Measurements from ENCODE around the gene ENPP5.

The ENPP5 gene

DNA sequence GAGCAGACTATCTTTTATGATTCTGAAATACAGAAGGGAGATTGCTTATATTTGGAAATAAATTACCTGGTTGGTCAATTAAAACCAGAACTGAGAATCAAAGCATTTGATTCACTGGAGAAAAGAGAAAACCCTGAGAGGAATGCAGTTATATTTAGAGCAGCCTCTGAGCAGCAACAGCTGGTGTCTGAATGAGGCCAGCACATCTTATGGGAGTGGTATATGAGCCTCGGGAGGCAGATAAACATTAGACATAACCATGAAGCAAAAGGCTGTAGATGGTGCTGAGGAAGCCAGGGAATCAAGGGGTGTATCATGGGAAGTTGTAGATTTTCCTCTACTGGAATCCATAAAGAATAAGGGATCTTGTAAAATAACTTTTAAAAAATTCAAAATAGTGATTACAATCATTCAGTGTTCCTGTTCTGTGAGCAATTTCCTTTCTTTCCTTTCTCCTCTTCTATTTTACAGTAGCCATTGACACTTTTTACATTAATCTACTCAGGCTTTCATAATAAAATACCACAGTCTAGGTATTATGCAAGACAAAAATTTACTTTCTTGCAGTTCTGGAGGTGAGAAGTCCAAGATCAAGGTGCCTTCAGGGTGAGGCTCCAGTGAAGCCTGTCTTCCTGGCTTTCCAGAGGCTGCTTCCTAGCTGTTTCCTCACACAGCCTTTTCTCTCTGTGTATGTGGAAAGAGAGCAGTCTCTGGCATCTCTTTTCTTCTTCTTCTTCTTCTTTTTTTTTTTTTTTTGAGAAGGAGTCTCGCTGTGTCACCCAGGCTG lies 32.8 kb upstream of the ENPP5 start:
- TF ChIP-seq, protein P1, sequence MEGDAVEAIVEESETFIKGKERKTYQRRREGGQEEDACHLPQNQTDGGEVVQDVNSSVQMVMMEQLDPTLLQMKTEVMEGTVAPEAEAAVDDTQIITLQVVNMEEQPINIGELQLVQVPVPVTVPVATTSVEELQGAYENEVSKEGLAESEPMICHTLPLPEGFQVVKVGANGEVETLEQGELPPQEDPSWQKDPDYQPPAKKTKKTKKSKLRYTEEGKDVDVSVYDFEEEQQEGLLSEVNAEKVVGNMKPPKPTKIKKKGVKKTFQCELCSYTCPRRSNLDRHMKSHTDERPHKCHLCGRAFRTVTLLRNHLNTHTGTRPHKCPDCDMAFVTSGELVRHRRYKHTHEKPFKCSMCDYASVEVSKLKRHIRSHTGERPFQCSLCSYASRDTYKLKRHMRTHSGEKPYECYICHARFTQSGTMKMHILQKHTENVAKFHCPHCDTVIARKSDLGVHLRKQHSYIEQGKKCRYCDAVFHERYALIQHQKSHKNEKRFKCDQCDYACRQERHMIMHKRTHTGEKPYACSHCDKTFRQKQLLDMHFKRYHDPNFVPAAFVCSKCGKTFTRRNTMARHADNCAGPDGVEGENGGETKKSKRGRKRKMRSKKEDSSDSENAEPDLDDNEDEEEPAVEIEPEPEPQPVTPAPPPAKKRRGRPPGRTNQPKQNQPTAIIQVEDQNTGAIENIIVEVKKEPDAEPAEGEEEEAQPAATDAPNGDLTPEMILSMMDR (IDR thresholded peaks at IDR 0.05; ENCODE audit: low read depth, low read length): no peak
- DNase-seq (ENCODE audit: low read depth, low spot score): no peak
- in situ Hi-C loops (cut with HindIII; ENCODE audit: low sequenced_read_pairs): no loop called here
- H3K4me3 ChIP-seq (ENCODE audit: low read depth, low read length): no peak overlapping the region

DNA sequence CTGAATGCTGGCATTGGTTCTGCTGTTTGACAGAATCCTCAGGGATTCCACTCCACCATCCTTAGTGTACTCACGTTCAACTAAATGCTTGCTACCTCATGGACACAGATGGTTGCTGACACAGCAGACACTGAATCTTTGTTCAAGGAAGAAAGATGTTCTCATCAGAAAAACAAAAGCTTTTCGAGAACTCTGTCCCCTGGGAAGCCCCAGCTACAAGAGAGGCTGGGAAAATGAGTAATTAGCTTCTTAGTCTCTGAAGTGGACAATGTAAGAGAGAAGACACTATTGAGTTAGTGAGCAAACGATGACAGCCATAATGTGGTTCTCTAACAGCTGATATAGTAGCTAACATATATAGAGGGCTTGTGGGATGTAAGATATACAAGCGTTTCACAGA lies 30.9 kb upstream of the ENPP5 start:
- DNase-seq (ENCODE audit: low read depth, low spot score): no peak
- TF ChIP-seq, protein P1 (IDR thresholded peaks at IDR 0.05; ENCODE audit: low read depth, low read length): no peak
- in situ Hi-C loops (cut with HindIII; ENCODE audit: low sequenced_read_pairs): no loop called here
- H3K4me3 ChIP-seq (ENCODE audit: low read depth, low read length): no peak overlapping the region

DNA sequence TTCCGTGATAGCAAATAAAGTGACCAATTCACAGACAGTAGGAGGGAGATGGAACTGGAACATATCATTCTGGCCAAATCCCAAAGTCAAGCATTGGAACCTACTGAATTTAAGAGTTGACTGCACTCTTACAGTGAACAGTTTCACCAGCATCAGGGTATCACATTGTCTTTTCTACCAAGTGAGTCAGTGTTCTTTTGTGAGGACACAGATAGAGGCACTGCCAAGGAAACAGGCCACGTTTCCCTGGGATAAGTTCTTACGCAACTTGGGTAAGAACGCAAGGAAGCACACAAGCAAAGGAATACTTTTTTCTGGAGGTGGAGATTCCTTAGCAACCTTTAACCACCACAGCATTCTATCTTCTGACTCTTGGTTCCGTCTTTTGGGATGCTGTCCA lies 28.6 kb upstream of the ENPP5 start:
- TF ChIP-seq, protein P1 (IDR thresholded peaks at IDR 0.05; ENCODE audit: low read depth, low read length): no peak
- H3K4me3 ChIP-seq (ENCODE audit: low read depth, low read length): no peak overlapping the region
- DNase-seq (ENCODE audit: low read depth, low spot score): peak; percentile 19
- in situ Hi-C loops (cut with HindIII; ENCODE audit: low sequenced_read_pairs): no loop called here

DNA sequence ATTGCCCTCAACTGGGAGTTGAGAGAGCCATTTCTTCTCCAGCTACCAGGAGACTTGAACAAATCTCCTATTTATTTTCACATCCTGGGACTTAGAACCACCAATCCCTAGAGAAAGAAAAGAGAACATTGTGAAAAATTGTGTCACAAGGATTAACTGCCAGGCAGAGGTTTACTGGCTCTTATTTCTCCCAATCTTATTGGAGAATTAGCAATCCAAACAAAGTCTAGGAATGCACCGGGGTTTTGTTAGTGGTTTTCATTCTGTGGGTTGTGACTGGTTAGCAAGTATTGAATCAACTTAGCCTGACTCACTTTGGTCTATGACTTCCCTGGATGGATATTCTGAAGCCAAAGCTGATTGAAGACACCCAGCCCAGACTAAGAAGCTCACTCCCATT lies 21.2 kb upstream of the ENPP5 start:
- TF ChIP-seq, protein P1 (IDR thresholded peaks at IDR 0.05; ENCODE audit: low read depth, low read length): no peak
- H3K4me3 ChIP-seq (ENCODE audit: low read depth, low read length): no peak overlapping the region
- peak; percentile 89 for DNase-seq (ENCODE audit: low read depth, low spot score)
- in situ Hi-C loops (cut with HindIII; ENCODE audit: low sequenced_read_pairs): no loop called here

DNA sequence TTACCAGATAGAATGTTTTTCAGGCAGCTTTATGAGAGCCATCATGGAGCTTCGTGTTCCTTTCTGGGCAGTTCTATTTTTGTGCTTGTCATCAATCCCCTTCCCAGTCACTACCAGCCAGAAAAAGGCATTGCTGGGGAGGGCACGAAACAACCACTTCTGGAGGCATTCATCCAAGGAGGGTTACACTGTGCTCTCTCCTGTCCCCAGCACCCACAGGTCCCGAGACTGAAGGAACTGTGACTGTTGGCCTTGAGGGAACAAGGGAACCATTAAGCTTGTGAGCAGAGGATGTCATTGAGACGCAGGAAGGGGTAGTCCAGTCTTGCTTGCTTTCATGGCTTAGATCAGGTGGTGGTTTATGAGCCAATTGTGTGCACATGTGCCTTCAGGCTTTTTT lies 20.1 kb upstream of the ENPP5 start:
- no peak for DNase-seq (ENCODE audit: low read depth, low spot score)
- no peak overlapping the region for H3K4me3 ChIP-seq (ENCODE audit: low read depth, low read length)
- TF ChIP-seq, protein P1 (IDR thresholded peaks at IDR 0.05; ENCODE audit: low read depth, low read length): no peak
- in situ Hi-C loops (cut with HindIII; ENCODE audit: low sequenced_read_pairs): no loop called here

DNA sequence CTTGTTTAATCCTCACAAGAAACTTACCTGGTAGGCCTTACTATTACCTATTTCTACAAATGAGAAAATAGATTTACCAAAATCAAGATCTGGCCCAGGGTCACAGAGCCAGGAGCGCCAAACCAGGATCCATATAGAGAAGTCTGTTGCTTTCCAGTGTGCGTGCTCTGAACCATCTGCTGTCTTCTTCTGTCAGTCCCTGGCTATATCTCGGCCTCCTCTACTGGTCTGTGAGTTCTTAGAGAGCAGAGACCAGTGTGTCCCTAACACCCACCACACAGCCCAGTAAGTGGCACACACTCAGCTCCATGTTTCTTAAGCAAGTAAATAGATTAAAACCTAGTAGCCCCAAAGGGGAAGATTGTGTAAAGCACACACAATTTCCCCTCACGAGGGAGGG lies 18.9 kb upstream of the ENPP5 start:
- TF ChIP-seq, protein P1 (IDR thresholded peaks at IDR 0.05; ENCODE audit: low read depth, low read length): no peak
- no peak for DNase-seq (ENCODE audit: low read depth, low spot score)
- no peak overlapping the region for H3K4me3 ChIP-seq (ENCODE audit: low read depth, low read length)
- in situ Hi-C loops (cut with HindIII; ENCODE audit: low sequenced_read_pairs): no loop called here
